Uterus (tissue), 2 donors: ENCODE measurements around the gene NEDD4L.

ENCODE experiments used
- CTCF ChIP-seq, 4 experiments: fragments of 200-600 bp in 2 of 4; fragments of 450-650 bp in 2 of 4; sonication (generic) in 2 of 4; IDR thresholded peaks; one replicate each; pipeline ENCODE4 v1.5.1; 2016 to 2019; ENCODE audit warnings: antibody characterized with exemption in 4 of 4, mild to moderate bottlenecking in 2 of 4, moderate library complexity in 1 of 4
- POLR2A ChIP-seq, 2 donors: fragments of 450-650 bp; IDR thresholded peaks; one replicate each; pipeline ENCODE4 v1.6.1; 2016; ENCODE audit warnings: antibody characterized with exemption in 2 of 2, mild to moderate bottlenecking in 1 of 2, moderate library complexity in 1 of 2

DNA sequence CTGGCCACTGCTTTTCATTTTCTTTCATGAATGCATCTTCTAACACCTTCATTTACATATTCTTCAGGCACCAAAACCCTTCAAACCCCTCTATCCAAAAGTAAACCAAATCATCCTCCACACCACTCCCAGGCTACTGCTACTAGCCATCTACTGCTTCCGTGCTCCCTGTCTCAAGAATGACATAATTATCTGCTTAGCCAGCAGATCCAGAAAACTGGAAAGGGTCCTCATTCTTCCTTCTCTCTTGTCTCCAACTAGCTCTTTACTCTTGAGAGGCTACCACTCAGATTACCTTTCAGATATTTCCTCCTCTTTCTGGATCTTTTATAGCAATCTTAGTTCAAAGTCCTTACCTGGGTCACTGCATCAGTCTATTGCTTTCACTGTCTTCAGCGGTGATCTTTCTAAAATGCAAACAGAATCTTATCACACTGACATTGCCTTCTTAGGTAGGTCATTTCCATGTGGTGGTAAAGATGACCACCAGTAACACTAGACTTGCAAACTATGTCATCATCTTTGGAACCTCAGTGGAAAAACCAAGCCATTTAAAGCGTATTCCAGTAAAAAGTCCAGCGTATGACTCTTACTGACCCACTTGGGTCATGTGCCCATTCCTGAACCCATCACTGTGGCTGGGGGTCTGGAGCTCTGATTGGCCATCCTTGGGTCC, 15.8 kb upstream of the NEDD4L start:
- TF ChIP-seq CTCF (IDR thresholded peaks at IDR 0.05) (no peak), POLR2A (IDR thresholded peaks at IDR 0.05) (no peak)
